Rectal smooth muscle tissue (tissue), 1 donor: ENCODE data around the gene NAA10.

Source experiments
- H3K27ac ChIP-seq: one replicate; pipeline ENCODE4 v1.7.0; 2013; ENCODE audit warnings: low read depth, low read length, inconsistent platforms
- H3K27me3 ChIP-seq: one replicate; pipeline ENCODE4 v1.7.0; 2013; ENCODE audit warnings: low read length; ENCODE audit not compliant: control insufficient read depth, insufficient read depth
- H3K36me3 ChIP-seq: one replicate; pipeline ENCODE4 v1.7.0; 2013; ENCODE audit warnings: low read length; ENCODE audit not compliant: control insufficient read depth, insufficient read depth
- H3K4me1 ChIP-seq: one replicate; pipeline ENCODE4 v1.7.0; 2013; ENCODE audit warnings: low read length; ENCODE audit not compliant: control insufficient read depth, insufficient read depth
- H3K4me3 ChIP-seq: one replicate; pipeline ENCODE4 v1.7.0; 2013; ENCODE audit warnings: low read length
- H3K9ac ChIP-seq: one replicate; pipeline ENCODE4 v1.7.0; 2013; ENCODE audit warnings: low read length

Gene NAA10

GRCh38 chrX:153961292-153961691 lies 26.5 kb upstream of the NAA10 start:
- Histone ChIP-seq H3K36me3 (peaks cover 42% of the 10 kb centered on the region), H3K9ac (no peak overlapping the region), H3K4me3 (no peak overlapping the region), H3K27ac (no peak overlapping the region), H3K4me1 (no peaks in the 10 kb centered on the region), H3K27me3 (no peaks in the 10 kb centered on the region)

DNA sequence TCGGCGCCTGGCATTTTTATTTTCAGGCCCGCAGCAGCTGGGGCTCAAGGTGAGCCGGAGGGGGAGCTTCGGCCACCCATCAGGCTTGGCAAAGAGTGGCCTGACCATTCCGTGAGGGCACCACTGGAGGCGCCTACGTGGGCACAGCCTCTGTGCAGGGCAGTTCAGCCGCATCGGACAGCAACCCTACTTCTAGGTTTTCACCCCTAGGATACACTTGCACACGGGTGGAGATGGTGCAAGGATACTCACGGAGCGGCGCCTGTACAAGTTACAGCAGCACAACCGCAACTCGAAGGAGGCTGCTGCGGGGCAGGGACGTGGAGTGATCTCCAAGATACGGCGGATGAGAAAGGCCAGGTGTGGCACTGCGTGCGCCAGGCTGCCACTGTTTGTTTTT lies 25.9 kb upstream of the NAA10 start:
- no peak overlapping the region for H3K9ac ChIP-seq
- no peaks in the 10 kb centered on the region for H3K4me1 ChIP-seq
- no peak overlapping the region for H3K27ac ChIP-seq
- H3K27me3 ChIP-seq, result no peaks in the 10 kb centered on the region
- H3K4me3 ChIP-seq, result no peak overlapping the region
- H3K36me3 ChIP-seq, result peaks cover 42% of the 10 kb centered on the region

GRCh38 chrX:153960077-153960476 lies 25.2 kb upstream of the NAA10 start:
- Histone ChIP-seq H3K4me1 (no peaks in the 10 kb centered on the region), H3K36me3 (peaks cover 47% of the 10 kb centered on the region), H3K9ac (no peak overlapping the region), H3K27me3 (no peaks in the 10 kb centered on the region), H3K4me3 (no peak overlapping the region), H3K27ac (no peak overlapping the region)

GRCh38 chrX:153959649-153960048 lies 24.8 kb upstream of the NAA10 start:
- no peak overlapping the region for H3K9ac ChIP-seq
- no peaks in the 10 kb centered on the region for H3K4me1 ChIP-seq
- no peak overlapping the region for H3K27ac ChIP-seq
- H3K27me3 ChIP-seq, result no peaks in the 10 kb centered on the region
- no peak overlapping the region for H3K4me3 ChIP-seq
- H3K36me3 ChIP-seq, result peaks cover 48% of the 10 kb centered on the region

DNA sequence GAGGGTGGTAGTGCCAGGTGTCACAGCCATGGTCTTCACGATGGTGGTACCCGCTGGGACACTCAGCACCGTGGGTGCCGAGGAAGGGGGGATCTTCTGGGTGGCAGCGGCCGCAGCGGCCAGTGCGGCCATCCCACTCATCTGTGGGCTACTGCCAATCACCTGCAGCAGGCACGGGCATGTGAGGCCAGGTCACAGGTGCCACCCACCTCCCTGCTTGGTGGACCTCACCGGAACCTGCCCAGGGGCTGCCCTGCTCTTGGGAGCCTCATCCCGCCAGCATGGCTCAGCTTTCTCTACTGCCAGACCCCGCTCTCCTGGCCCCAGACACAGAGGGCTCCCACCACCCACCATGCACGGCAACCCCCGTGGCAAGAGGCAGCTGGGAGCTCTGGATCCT lies 23.8 kb upstream of the NAA10 start:
- Histone ChIP-seq H3K4me3 (no peak overlapping the region), H3K4me1 (peaks cover 4% of the 10 kb centered on the region), H3K27ac (no peak overlapping the region), H3K36me3 (peaks cover 48% of the 10 kb centered on the region), H3K9ac (no peak overlapping the region), H3K27me3 (no peaks in the 10 kb centered on the region)

DNA sequence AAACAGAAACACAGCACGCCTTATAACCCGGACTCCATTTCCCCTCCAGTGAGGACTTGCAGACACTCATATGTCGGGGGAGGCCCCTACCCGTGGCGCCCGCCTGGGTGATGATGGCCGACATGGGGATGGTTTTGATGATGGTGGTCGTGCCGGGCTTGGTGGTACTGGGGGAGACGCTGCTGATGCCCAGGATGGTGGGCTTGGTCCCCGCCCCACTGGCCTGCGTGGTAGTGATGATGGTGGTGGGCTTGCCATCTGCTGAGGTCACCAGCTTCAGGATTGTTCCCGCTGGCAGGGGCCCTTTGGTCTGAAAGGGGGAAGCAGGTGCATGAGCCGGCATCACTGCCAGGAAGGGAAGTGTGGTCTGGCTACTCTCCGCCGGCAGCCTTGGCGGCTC lies 22.4 kb upstream of the NAA10 start:
- peaks cover 48% of the 10 kb centered on the region for H3K36me3 ChIP-seq
- no peaks in the 10 kb centered on the region for H3K27me3 ChIP-seq
- H3K4me3 ChIP-seq, result no peak overlapping the region
- H3K9ac ChIP-seq, result no peak overlapping the region
- H3K4me1 ChIP-seq, result peaks cover 8% of the 10 kb centered on the region
- H3K27ac ChIP-seq, result peak overlapping the region; percentile 73

GRCh38 chrX:153956044-153956907 lies 21.4 kb upstream of the NAA10 start:
- Histone ChIP-seq H3K9ac (no peak overlapping the region), H3K27ac (peak overlapping the region; percentile 73), H3K4me3 (no peak overlapping the region), H3K27me3 (no peaks in the 10 kb centered on the region), H3K4me1 (peaks cover 11% of the 10 kb centered on the region), H3K36me3 (peaks cover 43% of the 10 kb centered on the region)

DNA sequence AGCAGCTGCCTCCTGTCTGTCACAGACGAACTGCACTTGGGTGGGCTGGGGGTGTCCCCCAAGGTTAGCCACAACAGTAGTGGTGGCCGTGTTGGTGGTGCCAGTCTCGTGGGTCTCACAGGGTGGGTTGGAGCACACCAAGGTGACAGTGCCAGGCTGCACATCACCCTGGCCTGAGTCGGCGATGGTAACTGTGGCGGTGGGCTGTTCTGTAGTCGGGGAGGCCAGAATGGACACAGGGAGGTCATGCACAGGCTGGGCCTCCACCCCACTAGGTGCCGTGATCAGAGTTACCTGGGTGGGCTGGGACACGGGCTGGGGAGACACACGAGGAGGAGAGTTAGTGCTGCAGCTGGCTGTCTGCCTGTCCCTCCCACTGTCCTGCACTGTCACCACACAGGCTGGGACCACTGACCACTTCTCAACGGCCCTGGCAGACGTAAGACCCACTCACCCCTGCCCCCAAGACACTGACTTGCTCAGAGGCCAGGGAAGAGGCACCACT lies 20.4 kb upstream of the NAA10 start:
- Histone ChIP-seq H3K9ac (no peak overlapping the region), H3K27me3 (no peaks in the 10 kb centered on the region), H3K36me3 (peaks cover 49% of the 10 kb centered on the region), H3K27ac (peak overlapping the region; percentile 95), H3K4me1 (peaks cover 11% of the 10 kb centered on the region), H3K4me3 (no peak overlapping the region)

GRCh38 chrX:153954558-153955227 lies 19.9 kb upstream of the NAA10 start:
- H3K27me3 ChIP-seq, result no peaks in the 10 kb centered on the region
- no peak overlapping the region for H3K4me3 ChIP-seq
- peaks cover 12% of the 10 kb centered on the region for H3K4me1 ChIP-seq
- H3K36me3 ChIP-seq, result peaks cover 49% of the 10 kb centered on the region
- H3K9ac ChIP-seq, result no peak overlapping the region
- peak overlapping the region; percentile 95 for H3K27ac ChIP-seq

DNA sequence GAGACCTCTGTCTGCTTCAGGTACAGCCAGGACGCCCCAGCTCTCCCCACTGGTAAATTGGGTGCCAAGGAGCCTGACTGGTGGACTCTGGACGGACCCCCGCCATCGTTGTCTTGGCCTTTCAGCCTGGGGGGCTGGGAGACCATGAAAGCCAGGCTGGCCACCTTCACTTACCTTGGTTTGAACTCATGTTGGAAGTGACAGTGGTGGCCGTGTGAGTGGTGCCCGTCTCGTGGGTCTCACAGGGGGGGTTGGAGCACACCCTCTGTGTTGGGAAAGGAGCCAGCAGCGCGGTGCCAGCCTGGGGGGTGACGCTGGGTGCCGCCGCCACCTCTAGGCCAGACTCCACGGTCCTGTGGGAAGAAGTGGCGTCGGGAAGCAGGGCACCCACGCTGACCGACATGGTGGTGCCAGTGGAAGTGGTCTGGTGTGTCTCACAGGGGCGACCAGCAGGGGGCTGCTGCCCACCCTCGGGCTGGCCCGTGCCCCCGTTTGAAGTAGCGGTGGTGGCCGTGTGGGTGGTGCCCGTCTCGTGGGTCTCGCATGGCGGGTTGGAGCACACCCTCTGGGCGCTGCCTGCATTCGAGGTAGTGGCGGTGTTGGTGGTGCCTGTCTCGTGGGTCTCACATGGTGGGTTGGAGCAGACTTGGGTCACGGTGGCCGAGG lies 19.2 kb upstream of the NAA10 start:
- H3K36me3 ChIP-seq, result peaks cover 44% of the 10 kb centered on the region
- H3K4me1 ChIP-seq, result peaks cover 17% of the 10 kb centered on the region
- peak overlapping the region; percentile 95 for H3K27ac ChIP-seq
- no peaks in the 10 kb centered on the region for H3K27me3 ChIP-seq
- peak overlapping the region; percentile 16 for H3K9ac ChIP-seq
- H3K4me3 ChIP-seq, result peak overlapping the region; percentile 49

DNA sequence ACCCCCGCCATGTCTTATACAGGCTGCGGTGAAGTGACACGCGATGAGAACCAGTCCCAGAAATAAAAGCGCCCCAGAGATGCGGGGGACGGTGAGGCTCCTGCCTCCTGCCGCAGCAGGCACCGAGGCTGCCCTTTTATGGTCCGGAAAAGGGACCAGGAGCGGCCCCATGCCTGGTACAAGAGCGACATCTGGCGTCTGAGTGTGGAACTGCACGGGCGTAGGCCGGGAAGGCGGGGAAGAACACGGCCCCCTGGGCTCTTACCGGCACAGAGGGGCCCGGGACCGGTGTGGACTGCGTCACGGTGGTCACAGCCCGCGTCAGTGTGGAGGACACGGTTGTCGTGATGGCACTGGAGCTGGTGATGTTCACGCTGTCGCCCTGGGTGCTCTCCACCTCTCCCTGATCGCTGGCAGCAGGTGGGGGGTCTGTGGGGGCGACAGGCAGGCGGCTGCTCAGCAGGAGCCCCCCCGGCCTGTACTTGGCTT lies 18.5 kb upstream of the NAA10 start:
- peak overlapping the region; percentile 49 for H3K4me3 ChIP-seq
- H3K4me1 ChIP-seq, result peaks cover 17% of the 10 kb centered on the region
- peaks cover 41% of the 10 kb centered on the region for H3K36me3 ChIP-seq
- H3K9ac ChIP-seq, result peak overlapping the region; percentile 16
- peak overlapping the region; percentile 95 for H3K27ac ChIP-seq
- H3K27me3 ChIP-seq, result no peaks in the 10 kb centered on the region

DNA sequence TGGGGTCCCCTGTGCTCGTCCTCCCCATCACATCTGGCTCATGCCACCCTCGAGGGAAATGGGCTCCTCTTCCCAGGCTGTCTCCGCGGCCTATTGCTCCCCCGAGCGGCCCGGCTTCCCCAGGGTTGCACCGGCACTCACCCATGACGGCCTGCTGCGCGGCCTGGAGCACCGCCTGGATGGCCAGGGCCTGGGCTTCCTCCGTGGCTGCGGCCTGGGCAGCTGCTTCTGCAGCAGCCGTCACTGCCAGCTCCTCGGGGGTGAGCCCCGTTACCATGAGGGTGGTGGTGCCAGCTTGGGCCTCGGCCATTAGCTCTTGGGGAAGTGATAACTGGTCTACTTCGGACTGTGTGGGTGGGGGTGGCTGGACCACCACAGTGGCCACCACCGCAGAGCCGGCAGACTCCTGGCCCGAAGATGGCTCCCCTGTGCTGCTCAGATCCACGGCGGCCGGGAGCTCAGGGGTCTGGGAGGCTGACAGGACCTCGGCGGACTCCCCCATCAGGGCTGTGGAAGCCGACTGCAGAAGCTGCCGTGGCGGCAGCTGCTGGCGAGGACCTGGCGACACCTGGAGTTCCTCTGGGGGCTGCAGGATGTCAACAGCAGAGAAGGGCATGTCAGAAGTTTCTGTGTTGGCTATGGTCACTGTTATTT lies 17.7 kb upstream of the NAA10 start:
- Histone ChIP-seq H3K4me1 (peaks cover 24% of the 10 kb centered on the region), H3K36me3 (peaks cover 34% of the 10 kb centered on the region), H3K4me3 (no peak overlapping the region), H3K9ac (no peak overlapping the region), H3K27me3 (no peaks in the 10 kb centered on the region), H3K27ac (peak overlapping the region; percentile 76)
